ENCODE data around the gene DTNB. TPM values are rescaled to one million over a fixed set of nuclear protein-coding genes. Genes with fewer than 3 reads are reported as not detected.

Gene DTNB
- total and polyA plus RNA-seq, 2 experiments from 2014 or later, result 10.3 to 13.9 TPM

- no peak for TF ChIP-seq EZH2phosphoT487 (IDR thresholded peaks at IDR 0.05; ENCODE audit: low read depth, severe bottlenecking, unreplicated experiment)
- TF ChIP-seq CTCF (IDR thresholded peaks at IDR 0.05; ENCODE audit: poor library complexity), result no peak
- TF ChIP-seq EZH2 (IDR thresholded peaks at IDR 0.05; ENCODE audit: borderline replicate concordance), result no peak
- H3K27ac ChIP-seq, result no peak overlapping the region
- H2AFZ ChIP-seq, result no peak overlapping the region
- no peak overlapping the region for H3K4me2 ChIP-seq
- H3K36me3 ChIP-seq (replicated peaks; ENCODE audit: insufficient read depth, low read depth), result no peaks in the 10 kb centered on the region
- H3K4me3 ChIP-seq, result no peak overlapping the region
- 87% methylated on average over 22 of the region's 23 CpGs for WGBS (ENCODE audit: low lambda C conversion rate, missing lambda C conversion rate)
- H3K27me3 ChIP-seq, result no peaks in the 10 kb centered on the region
- no peaks in the 10 kb centered on the region for H3K9me3 ChIP-seq (ENCODE audit: low read depth)
- H3K9me2 ChIP-seq (replicated peaks; ENCODE audit: insufficient read depth), result no peaks in the 10 kb centered on the region
- H3K79me2 ChIP-seq, result peaks cover 100% of the 10 kb centered on the region
- H4K20me1 ChIP-seq (ENCODE audit: insufficient read depth, poor library complexity, severe bottlenecking), result peaks cover 84% of the 10 kb centered on the region
- peaks cover 4% of the 10 kb centered on the region for H3K4me1 ChIP-seq (ENCODE audit: insufficient read depth)
- no peak for DNase-seq (ENCODE audit: low spot score)
Observed at GRCh38 chr2:25331686-25332365, 341.6 kb downstream of the DTNB start.

GRCh38 chr2:25330937-25331336 lies 342.4 kb downstream of the DTNB start:
- TF ChIP-seq EZH2 (IDR thresholded peaks at IDR 0.05; ENCODE audit: borderline replicate concordance) (no peak), CTCF (IDR thresholded peaks at IDR 0.05; ENCODE audit: poor library complexity) (no peak), EZH2phosphoT487 (IDR thresholded peaks at IDR 0.05; ENCODE audit: low read depth, severe bottlenecking, unreplicated experiment) (no peak)
- no peak overlapping the region for H3K4me2 ChIP-seq
- H3K4me3 ChIP-seq, result no peak overlapping the region
- H4K20me1 ChIP-seq (ENCODE audit: insufficient read depth, poor library complexity, severe bottlenecking), result peaks cover 75% of the 10 kb centered on the region
- H3K36me3 ChIP-seq (replicated peaks; ENCODE audit: insufficient read depth, low read depth), result no peaks in the 10 kb centered on the region
- peaks cover under 1% of the 10 kb centered on the region for H3K4me1 ChIP-seq (ENCODE audit: insufficient read depth)
- no peaks in the 10 kb centered on the region for H3K9me3 ChIP-seq (ENCODE audit: low read depth)
- no peak overlapping the region for H2AFZ ChIP-seq
- 96% methylated on average over 4 of the region's 4 CpGs for WGBS (ENCODE audit: low lambda C conversion rate, missing lambda C conversion rate)
- no peaks in the 10 kb centered on the region for H3K9me2 ChIP-seq (replicated peaks; ENCODE audit: insufficient read depth)
- DNase-seq (ENCODE audit: low spot score), result no peak
- no peaks in the 10 kb centered on the region for H3K27me3 ChIP-seq
- H3K27ac ChIP-seq, result no peak overlapping the region
- peaks cover 100% of the 10 kb centered on the region for H3K79me2 ChIP-seq

DNA sequence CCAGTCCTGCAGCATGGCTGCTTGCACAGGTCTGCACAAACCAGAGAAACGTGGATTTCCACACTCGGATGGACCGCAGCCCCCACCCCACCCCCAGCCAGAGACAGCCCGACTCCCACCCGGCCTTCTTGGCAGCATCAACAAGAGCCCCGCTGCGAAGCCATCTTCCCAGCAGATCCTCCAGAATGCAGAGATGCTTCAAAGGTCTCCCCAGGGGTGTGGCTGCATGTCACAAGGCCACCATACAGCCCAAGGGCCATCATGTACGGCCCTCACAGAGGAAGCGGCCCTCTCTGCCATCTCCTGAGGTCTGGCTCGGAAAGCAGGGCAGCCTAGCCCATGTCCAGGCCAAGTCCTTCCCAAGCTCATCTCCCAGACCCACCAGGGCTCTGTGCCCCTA lies 343.1 kb downstream of the DTNB start:
- H3K9me3 ChIP-seq (ENCODE audit: low read depth), result no peaks in the 10 kb centered on the region
- 94% methylated on average over 9 of the region's 10 CpGs for WGBS (ENCODE audit: low lambda C conversion rate, missing lambda C conversion rate)
- H3K4me1 ChIP-seq (ENCODE audit: insufficient read depth), result no peaks in the 10 kb centered on the region
- H2AFZ ChIP-seq, result no peak overlapping the region
- DNase-seq (ENCODE audit: low spot score), result no peak
- no peak for TF ChIP-seq CTCF (IDR thresholded peaks at IDR 0.05; ENCODE audit: poor library complexity)
- no peak for TF ChIP-seq EZH2 (IDR thresholded peaks at IDR 0.05; ENCODE audit: borderline replicate concordance)
- TF ChIP-seq EZH2phosphoT487 (IDR thresholded peaks at IDR 0.05; ENCODE audit: low read depth, severe bottlenecking, unreplicated experiment), result no peak
- no peaks in the 10 kb centered on the region for H3K27me3 ChIP-seq
- no peak overlapping the region for H3K4me3 ChIP-seq
- H3K36me3 ChIP-seq (replicated peaks; ENCODE audit: insufficient read depth, low read depth), result no peaks in the 10 kb centered on the region
- peaks cover 70% of the 10 kb centered on the region for H4K20me1 ChIP-seq (ENCODE audit: insufficient read depth, poor library complexity, severe bottlenecking)
- no peaks in the 10 kb centered on the region for H3K9me2 ChIP-seq (replicated peaks; ENCODE audit: insufficient read depth)
- H3K27ac ChIP-seq, result no peak overlapping the region
- H3K4me2 ChIP-seq, result no peak overlapping the region
- peaks cover 100% of the 10 kb centered on the region for H3K79me2 ChIP-seq
